Omental fat pad (tissue), 4 donors: ENCODE measurements around the gene TUBB3. TPM values are rescaled to one million over a fixed set of nuclear protein-coding genes. Genes with fewer than 3 reads are reported as not detected.
"Not testable (repeated sequence)": the region's sequence is repeated elsewhere in the genome, so short reads cannot be mapped to it uniquely, and the experiment has no call there.

Experiments used
- ATAC-seq: fragments of 150-250 bp; one replicate; pipeline ENCODE4 v1.9.1; 2016; ENCODE audit warnings: mild to moderate bottlenecking, moderate library complexity; ENCODE audit not compliant: low FRiP score
- DNase-seq: peaks from one replicate; pipeline ENCODE4 v3.0.0-alpha.2; 2019; ENCODE audit warnings: low spot score
- total RNA-seq, 4 donors: library from RNA; depleted of rRNA; stranded (reverse); fragments of >200 nt; gene quantifications; one replicate each; pipeline ENCODE4 v1.1.0, GENCODE V29; 2016
- TF ChIP-seq, protein P1 (sequence below), 3 donors: fragments of 450-650 bp; IDR thresholded peaks; one replicate each; pipeline ENCODE4 v1.5.1; 2016 to 2017; ENCODE audit warnings: antibody characterized with exemption in 3 of 3, mild to moderate bottlenecking in 3 of 3, moderate library complexity in 2 of 3

Gene TUBB3
- total RNA-seq, 4 donors from 2014 or later: 2.8 to 34.9 (median 10.5) TPM

DNA sequence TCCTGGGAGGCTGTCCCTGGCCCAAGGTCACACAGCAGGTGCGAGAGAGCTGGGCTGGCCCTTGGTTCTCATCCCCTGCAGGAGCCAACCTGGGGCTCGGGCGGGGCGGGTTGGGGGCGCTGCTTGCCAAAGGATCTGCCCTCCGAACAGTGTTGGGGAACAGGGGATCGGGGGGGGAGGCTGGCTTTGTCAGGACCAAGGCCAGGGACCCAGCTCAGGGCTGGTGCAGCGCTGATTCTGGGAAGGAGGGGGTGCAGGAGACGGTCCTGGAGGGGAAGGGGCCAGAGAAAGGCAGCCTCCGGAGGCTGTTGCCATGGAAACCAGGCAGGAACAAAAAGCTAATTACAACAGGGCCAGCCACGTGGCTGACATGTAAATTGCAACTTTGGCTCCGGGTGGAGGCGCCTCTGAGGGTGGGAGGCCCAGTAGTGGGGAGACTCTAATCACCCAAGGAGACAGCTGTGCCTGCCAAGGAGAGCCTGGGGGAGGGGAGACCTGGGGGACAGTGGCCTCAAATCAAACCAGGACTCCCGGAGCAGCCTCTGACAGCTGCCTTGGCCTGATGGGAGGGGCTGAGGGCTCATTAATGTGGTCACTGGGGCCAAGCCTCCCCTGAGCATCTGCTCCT lies 1.3 kb downstream of the TUBB3 start:
- TF ChIP-seq, protein P1, sequence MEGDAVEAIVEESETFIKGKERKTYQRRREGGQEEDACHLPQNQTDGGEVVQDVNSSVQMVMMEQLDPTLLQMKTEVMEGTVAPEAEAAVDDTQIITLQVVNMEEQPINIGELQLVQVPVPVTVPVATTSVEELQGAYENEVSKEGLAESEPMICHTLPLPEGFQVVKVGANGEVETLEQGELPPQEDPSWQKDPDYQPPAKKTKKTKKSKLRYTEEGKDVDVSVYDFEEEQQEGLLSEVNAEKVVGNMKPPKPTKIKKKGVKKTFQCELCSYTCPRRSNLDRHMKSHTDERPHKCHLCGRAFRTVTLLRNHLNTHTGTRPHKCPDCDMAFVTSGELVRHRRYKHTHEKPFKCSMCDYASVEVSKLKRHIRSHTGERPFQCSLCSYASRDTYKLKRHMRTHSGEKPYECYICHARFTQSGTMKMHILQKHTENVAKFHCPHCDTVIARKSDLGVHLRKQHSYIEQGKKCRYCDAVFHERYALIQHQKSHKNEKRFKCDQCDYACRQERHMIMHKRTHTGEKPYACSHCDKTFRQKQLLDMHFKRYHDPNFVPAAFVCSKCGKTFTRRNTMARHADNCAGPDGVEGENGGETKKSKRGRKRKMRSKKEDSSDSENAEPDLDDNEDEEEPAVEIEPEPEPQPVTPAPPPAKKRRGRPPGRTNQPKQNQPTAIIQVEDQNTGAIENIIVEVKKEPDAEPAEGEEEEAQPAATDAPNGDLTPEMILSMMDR (IDR thresholded peaks at IDR 0.05): no peak
- no peak for DNase-seq
- no peak for ATAC-seq

GRCh38 chr16:89924925-89925307 lies 1.8 kb downstream of the TUBB3 start:
- TF ChIP-seq, protein P1 (IDR thresholded peaks at IDR 0.05): no peak
- no peak for ATAC-seq

DNA sequence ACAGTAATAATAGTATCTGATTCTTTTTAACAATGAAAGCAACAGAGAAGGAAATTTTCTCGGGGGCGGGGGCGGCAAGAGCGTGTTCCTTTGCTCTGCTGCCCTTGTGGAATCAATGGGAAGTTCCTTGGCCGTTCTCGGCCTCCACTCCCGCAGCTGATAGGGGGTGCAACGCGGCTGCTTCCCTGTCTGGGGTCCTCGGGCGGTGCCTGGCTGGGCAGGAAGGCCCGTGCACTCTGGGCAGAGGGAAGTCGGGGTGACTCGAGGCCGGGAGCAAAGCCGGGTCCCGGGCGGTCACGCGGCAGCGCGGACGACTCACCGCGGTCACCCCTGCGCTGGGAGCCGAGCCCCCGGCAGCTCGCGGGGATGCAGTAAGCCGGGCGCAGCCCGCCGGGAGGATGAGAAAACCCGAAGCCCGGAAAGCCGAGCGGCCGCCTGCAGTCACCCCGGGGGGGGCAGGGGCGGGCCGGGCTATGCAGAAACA lies 2.5 kb downstream of the TUBB3 start:
- ATAC-seq: peak; percentile 1
- TF ChIP-seq, protein P1 (IDR thresholded peaks at IDR 0.05): no peak

More at GRCh38 chr16:89924925-89925307, 1.8 kb downstream of the TUBB3 start:
- no peak for DNase-seq

GRCh38 chr16:89931305-89931896 lies 8.3 kb downstream of the TUBB3 start:
- no peak for DNase-seq
- no peak for ATAC-seq
- TF ChIP-seq, protein P1 (IDR thresholded peaks at IDR 0.05): no peak

More for the DNA sequence above, 2.5 kb downstream of the TUBB3 start:
- DNase-seq: no peak

GRCh38 chr16:89931964-89932363 lies 8.8 kb downstream of the TUBB3 start:
- TF ChIP-seq, protein P1 (IDR thresholded peaks at IDR 0.05): no peak

GRCh38 chr16:89934019-89934418 lies 10.9 kb downstream of the TUBB3 start:
- ATAC-seq, DNase-seq: not testable (repeated sequence)

More at GRCh38 chr16:89931964-89932363, 8.8 kb downstream of the TUBB3 start:
- ATAC-seq (no peak), DNase-seq (no peak)

- ATAC-seq (no peak), DNase-seq (no peak)
- TF ChIP-seq, protein P1 (IDR thresholded peaks at IDR 0.05): no peak
These were observed 11.7 kb downstream of the TUBB3 start for GRCh38 chr16:89934611-89935553.

GRCh38 chr16:89935620-89936019 lies 12.5 kb downstream of the TUBB3 start:
- not testable (repeated sequence) for ATAC-seq, DNase-seq
